Cardiac muscle cell (in vitro differentiated cells and primary cell): ENCODE data around the gene PRR5. TPM values are rescaled to one million over a fixed set of nuclear protein-coding genes. Genes with fewer than 3 reads are reported as not detected.
A peak's percentile ranks its signal among the peaks of the same experiment; 100 is the strongest.

Experiments used
- DNase-seq, 2 donors: peaks; one replicate each; pipeline versions ENCODE4 v3.0.0 to v3.0.0-alpha.2; 2010 to 2017; ENCODE audit warnings: low read depth in 1 of 2, low spot score in 1 of 2
- H3K27ac ChIP-seq: fragments of 200-600 bp; sonication (generic); 2 replicates; pipeline ENCODE4 v1.5.1; 2016
- H3K27me3 ChIP-seq: fragments of 200-600 bp; sonication (generic); 2 replicates; pipeline ENCODE4 v1.6.0; 2016; ENCODE audit warnings: control low read depth
- H3K36me3 ChIP-seq: fragments of 200-600 bp; sonication (generic); 2 replicates; pipeline ENCODE4 v1.5.1; 2016; ENCODE audit warnings: control low read depth
- H3K4me1 ChIP-seq: fragments of 200-600 bp; sonication (generic); 2 replicates; pipeline ENCODE4 v1.8.1; 2017; ENCODE audit warnings: low read depth, mild to moderate bottlenecking, mixed run types
- H3K4me3 ChIP-seq: fragments of 200-600 bp; sonication (generic); 2 replicates; pipeline ENCODE4 v1.5.1; 2016; ENCODE audit warnings: mild to moderate bottlenecking
- H3K9me3 ChIP-seq: fragments of 200-600 bp; sonication (generic); 2 replicates; pipeline ENCODE4 v1.5.1; 2017; ENCODE audit warnings: low read depth, mild to moderate bottlenecking, control low read depth
- polyA plus RNA-seq: library from polyadenylated mRNA; unstranded; fragments of >200 nt; fragmentation: Nextera tagmentation; extraction: Ambion mirVana; gene quantifications from 2 replicates; pipeline ENCODE4 v1.2.1, GENCODE V29; 2016
- total RNA-seq: library from RNA; depleted of rRNA; stranded (reverse); fragments of >200 nt; gene quantifications from 2 replicates; pipeline ENCODE4 v1.2.3, GENCODE V29; 2016
- TF ChIP-seq, protein P1 (sequence below): IDR thresholded peaks from 2 replicates; pipeline ENCODE4 v1.5.1; 2012; ENCODE audit warnings: low read depth, mild to moderate bottlenecking, low read length

Gene PRR5
- total and polyA plus RNA-seq, 2 experiments from 2014 or later, result 36.5 to 41.7 TPM

DNA sequence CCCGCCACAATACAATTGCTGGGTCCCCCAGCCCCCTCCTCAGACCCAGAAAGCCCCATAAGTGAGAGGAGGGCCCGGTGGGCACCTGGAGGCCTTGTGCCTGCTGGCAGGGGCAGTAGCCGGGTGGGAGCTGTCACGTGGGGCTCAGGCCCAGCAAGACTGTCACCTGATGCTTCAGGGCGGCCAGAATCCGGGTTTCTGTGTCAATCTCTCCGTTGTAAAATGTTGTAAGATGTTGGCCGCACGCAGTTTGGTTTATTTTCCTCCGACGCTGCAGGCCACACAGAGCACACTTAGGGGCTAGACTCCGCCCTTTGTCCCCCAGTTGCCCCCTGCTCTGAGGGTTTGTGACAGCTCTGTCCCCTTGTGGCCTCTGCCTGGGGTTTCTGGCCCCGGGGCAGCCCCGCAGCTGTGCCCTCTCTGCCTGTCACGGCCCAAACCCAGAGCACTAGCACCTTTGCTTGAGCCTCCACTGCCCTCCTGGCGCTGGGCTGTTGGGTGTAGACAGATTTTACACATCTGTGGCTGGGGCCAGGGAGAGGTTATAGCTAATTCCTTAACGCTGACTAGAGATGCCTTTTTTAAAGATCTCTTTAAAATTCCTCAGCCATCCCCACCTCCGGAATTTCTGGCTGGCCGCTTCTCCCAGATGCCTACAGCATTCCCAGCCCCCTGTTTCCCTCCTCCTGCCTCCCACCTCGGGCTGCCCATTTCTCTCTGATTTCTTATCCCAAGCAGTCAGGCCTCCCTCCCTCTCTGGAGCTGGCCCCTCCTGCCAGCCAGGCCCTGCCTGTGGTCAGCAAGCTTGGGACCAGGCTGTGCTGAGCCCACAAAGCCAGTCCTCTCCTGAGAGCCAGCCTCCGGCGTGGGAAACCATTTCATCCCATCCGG, 3.2 kb upstream of the PRR5 start:
- Histone ChIP-seq H3K4me1 (peaks cover 21% of the 10 kb centered on the region), H3K27me3 (no peaks in the 10 kb centered on the region), H3K27ac (peak overlapping the region; percentile 83), H3K4me3 (no peak overlapping the region), H3K9me3 (no peaks in the 10 kb centered on the region), H3K36me3 (no peaks in the 10 kb centered on the region)
- TF ChIP-seq, protein P1, sequence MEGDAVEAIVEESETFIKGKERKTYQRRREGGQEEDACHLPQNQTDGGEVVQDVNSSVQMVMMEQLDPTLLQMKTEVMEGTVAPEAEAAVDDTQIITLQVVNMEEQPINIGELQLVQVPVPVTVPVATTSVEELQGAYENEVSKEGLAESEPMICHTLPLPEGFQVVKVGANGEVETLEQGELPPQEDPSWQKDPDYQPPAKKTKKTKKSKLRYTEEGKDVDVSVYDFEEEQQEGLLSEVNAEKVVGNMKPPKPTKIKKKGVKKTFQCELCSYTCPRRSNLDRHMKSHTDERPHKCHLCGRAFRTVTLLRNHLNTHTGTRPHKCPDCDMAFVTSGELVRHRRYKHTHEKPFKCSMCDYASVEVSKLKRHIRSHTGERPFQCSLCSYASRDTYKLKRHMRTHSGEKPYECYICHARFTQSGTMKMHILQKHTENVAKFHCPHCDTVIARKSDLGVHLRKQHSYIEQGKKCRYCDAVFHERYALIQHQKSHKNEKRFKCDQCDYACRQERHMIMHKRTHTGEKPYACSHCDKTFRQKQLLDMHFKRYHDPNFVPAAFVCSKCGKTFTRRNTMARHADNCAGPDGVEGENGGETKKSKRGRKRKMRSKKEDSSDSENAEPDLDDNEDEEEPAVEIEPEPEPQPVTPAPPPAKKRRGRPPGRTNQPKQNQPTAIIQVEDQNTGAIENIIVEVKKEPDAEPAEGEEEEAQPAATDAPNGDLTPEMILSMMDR, result no peak
- peak; percentile 57 to 93 for DNase-seq

DNA sequence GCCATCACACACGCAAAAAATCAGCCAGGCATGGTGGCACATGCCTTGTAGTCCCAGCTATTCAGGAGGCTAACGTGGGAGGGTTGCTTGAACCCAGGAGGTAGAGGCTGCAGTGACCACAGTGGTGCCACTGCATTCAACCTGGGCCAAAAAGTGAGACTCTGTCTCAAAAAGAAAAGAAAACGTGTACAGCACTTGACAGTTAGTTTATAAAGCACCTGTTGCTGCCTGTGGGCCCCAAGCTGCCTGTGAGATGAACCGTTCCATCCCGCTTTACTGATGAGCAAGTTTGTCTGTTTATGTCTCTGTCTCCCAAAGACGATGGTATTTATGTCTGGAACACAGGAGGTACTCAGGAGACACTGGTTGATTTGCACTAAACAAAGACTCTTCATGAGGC, 1.5 kb upstream of the PRR5 start:
- no peaks in the 10 kb centered on the region for H3K36me3 ChIP-seq
- H3K27ac ChIP-seq, result no peak overlapping the region
- no peaks in the 10 kb centered on the region for H3K9me3 ChIP-seq
- TF ChIP-seq, protein P1, result no peak
- H3K4me3 ChIP-seq, result no peak overlapping the region
- DNase-seq, result no peak
- no peaks in the 10 kb centered on the region for H3K27me3 ChIP-seq
- peaks cover 21% of the 10 kb centered on the region for H3K4me1 ChIP-seq

DNA sequence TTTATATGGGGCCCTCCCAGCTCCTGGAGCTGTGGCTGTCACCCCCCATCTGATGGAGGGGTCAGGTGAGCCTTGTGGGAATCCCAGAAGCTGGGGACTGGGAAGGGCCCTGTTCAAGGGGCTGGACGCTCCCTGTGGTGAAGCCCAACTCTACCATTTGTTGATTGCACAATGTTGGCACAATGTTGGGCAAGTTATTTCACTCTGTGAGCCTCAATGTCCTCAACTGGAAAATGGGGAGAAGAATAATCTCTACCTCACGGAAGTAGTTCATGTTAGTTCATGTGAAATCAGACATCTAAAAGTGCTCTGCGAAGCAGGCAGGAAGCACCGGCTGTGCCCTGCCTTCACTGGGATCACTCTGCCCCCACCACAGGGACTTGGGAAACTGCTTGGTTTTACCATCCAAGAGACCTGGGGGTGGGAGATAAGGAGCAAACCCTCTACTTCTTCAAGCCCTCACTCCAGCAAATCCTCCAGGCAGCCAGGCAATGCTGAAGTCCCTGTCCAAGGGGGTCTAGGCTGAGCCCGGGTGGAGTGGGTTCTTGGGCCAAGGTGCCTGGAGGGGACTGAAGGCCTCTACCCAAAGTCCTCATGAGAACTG, 715 bp upstream of the PRR5 start:
- Histone ChIP-seq H3K27ac (no peak overlapping the region), H3K36me3 (no peaks in the 10 kb centered on the region), H3K4me3 (no peak overlapping the region), H3K4me1 (peaks cover 21% of the 10 kb centered on the region), H3K27me3 (no peaks in the 10 kb centered on the region), H3K9me3 (no peaks in the 10 kb centered on the region)
- DNase-seq, result no peak
- TF ChIP-seq, protein P1, result no peak

DNA sequence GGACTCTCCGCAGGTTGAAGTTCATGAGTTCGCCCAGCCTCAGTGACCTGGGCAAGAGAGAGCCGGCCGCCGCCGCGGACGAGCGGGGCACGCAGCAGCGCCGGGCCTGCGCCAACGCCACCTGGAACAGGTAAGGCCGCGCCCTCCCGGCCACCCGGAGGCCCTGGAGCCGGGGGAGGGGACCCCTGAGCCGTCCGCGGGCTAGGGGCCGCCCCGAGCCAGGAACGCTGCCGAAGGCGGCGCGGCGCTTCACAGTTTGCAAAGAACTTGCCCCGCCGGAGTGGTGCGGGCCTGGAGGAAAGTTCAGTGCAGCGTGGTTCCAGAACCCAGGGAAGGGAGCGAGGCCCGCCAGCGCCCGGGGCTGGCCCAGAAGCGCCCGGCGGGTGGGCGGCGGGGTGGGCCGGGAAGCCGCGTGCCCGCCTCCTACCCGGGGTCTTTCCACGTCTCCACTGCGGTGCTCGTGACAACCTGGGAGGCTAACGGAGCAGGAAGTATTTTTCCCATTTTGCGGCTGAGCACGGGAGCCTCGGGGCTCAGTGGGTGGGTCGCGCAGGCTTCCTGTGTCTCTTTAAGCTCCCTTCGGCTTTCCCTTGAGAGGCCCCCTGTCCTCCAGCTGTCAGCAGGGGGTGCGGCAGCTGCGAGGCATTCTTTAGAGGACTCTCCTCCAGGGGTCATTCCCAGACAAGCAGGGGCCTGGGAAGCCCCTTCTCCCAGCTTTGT, 635 bp downstream of the PRR5 start:
- Histone ChIP-seq H3K27ac (peak overlapping the region; percentile 20), H3K27me3 (no peaks in the 10 kb centered on the region), H3K4me3 (peak overlapping the region; percentile 87), H3K9me3 (no peaks in the 10 kb centered on the region), H3K36me3 (no peaks in the 10 kb centered on the region), H3K4me1 (peaks cover 21% of the 10 kb centered on the region)
- TF ChIP-seq, protein P1, result peak; percentile 14
- DNase-seq, result peak; percentile 45 to 74

DNA sequence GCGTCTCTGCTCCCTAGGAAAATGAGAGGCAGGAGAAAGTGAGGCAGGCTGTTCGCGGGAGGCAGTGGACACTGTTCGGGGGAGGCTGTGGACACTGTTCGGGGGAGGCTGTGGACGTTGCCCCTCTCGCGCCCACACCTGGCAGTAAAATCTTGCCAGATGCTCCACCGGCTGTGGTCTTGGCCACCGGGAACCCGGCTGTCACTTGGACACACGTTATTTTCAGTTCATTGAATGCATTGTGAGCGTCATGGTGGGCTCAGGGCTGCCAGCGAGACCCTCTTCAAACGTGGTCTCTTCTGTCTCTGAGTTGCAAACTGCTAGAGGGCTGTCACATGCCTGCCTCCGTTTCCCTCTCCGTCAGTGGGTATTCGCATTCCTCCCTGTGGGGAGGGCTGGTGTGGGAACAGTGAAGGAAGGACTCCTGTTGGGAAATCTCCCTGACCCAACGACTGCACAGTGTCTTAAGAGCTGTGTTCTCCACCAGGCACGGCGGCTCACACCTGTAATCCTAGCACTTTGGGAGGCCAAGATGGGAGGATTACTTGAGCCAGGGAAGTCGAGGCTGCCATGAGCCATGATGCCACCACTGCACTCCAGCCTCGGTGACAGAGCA, 1.4 kb downstream of the PRR5 start:
- H3K27me3 ChIP-seq, result no peaks in the 10 kb centered on the region
- TF ChIP-seq, protein P1, result no peak
- H3K36me3 ChIP-seq, result no peaks in the 10 kb centered on the region
- peaks cover 17% of the 10 kb centered on the region for H3K4me1 ChIP-seq
- H3K27ac ChIP-seq, result peak overlapping the region; percentile 20
- H3K9me3 ChIP-seq, result no peaks in the 10 kb centered on the region
- peak overlapping the region; percentile 87 for H3K4me3 ChIP-seq
- DNase-seq, result no peak
